ENCODE results near the gene DKKL1.

Gene DKKL1

DNA sequence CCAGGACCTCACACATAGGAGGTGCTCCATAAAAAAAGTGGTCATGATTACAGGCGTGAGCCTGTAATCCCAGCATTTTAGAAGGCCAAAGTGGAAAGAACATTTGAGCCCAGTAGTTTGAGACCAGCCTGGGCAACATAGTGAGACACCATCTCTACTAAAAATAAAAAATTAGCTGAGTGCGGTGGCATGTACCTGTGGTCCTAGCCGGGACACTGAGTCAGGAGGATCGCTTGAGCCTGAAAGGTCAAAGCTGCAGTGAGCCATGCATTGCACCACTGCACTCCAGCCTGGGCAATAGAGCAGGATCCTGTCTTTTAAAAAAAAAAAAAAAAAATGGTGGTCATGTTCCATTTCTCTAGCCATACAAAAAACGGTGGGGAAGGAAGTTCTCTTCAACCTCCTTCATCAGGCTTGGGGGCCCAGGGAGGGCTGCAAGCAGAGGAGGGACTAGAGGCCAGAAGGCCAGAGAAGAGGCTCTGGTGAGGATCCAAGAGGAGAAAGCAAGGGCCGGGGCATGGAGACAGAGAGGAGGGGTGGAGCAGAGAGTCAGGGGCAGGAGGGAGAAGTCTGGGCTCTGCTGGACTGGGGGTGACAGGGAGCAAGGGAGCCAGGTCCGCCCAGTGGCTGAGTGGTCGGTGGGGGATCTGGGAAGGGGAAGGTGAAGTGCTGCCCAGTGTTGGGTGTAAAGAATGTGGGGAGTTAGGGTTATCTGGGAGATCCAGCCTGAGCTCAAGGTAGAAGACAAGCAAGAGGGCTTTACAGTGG, 33.2 kb downstream of the DKKL1 start:
- no peak for DNase-seq (ENCODE audit: low read depth)

DNA sequence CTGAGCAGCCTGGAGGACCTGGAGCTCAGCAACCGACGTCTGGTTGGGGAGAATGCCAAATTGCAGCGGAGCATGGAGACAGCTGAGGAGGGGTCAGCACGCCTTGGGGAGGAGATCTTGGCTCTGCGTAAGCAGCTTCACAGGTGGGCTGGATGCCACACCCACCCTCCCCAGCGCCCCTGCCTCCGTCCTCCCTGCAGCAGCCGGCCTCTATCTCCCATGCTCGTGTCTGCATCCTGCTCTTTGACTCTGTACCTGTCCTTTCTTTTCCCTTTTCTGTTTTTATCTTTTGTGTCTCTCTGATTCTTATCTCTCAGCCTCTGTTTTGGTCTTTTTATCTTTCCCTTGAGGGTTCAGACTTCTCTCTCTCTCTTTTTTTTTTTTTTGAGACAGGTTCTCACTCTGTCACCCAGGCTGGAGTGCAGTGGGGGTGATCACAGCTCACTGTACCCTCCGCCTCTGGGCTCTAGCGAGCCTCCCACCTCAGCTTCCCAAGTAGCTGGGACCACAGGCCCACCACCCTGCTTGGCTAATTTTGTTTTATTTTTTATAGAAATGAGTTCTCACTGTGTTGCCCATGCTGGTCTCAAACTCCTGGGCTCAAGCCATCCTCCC, 34.4 kb downstream of the DKKL1 start:
- DNase-seq (ENCODE audit: low read depth) = no peak

DNA sequence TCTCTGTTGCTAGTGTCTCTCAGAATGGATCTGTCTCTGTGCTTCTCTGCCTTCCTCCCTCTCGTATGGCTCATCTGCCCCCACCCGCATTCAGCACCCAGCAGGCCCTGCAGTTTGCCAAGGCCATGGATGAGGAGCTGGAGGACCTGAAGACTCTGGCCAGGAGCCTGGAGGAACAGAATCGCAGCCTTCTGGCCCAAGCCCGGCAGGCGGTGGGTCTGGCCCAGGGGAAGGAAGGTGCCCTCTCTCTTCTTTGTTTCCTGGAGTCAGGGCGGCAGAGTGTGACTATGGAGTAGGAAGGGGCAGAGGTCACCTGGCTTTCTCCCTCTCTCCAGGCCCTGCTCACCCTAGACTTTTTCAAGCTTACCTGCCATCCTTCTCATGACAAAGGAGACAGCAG, 35.3 kb downstream of the DKKL1 start:
- no peak for DNase-seq (ENCODE audit: low read depth)

DNA sequence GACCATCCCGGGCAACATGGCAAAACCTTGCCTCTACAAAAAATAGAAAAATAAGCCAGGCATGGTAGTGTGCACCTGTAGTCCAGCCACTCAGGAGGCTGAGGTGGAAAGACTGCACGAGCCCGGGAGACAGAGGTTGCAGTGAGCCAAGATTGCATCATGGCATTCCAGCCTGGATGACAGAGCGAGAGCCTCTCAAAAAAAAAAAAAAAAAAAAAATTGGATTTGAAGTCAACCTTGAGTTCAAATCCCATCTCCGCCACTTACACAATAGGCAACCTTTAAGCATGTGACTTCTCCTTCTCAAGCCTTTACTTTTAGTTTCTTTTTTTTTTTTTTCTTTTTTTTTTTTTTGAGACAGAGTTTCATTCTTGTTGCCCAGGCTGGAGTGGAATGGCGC, 36.4 kb downstream of the DKKL1 start:
- DNase-seq (ENCODE audit: low read depth) = no peak

DNA sequence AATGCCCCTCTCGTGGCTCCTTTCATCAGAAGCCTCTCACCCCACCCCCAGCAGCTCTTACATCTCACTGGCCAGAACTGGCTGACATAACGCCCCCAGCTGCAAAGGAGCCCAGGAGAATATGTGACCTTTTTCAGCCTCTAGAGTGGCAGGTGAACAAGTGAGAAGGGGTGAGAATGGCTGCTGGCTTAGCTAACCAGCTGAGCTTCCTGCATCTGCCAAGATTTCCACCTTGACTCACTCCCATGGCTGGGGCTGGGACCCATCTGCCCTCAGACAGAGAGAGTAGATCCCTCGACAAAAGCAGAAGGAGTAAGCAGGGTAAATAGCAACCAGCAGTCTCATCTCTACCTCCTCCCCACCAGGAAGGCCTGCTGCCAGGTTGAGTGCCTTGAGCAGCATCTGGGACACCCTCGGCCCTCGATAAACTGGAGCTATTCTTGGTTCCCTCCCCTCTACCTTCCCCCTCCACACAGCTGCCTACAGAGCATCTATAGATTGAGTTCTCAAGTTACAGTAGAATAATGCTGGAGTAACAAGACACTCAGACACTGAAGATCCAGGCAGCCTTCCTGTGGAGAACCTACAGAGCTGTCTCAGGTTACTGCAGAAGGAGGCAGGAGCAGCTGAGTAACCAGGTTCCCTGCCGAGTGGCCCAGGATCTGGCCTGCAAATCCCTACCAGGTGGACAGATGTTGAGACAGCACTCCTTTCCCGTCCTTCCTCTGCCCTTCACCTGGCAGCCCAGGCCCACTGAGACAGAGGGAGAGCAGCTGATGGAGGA, 39.9 kb downstream of the DKKL1 start:
- DNase-seq (ENCODE audit: low read depth) = no peak

DNA sequence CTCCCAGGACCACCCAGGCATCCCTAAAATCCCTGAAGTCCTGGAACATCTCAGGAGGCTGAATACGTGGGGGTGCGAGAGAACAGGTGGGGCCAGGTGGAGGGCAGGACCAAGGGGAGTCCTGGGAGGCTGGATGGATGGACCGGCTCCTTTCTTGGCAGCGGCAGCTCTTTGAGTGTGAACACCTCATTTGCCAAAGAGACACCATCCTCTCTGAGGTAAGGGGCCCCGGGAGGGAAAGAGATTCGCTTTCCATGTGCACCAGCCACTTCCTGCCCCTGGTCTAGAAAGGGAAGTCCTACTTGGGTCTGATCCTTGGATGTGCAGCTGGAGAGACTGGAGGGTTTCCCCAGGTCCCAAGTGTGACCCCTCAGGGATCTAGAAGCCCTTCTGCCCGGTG, 43.4 kb downstream of the DKKL1 start:
- DNase-seq (ENCODE audit: low read depth) = no peak

DNA sequence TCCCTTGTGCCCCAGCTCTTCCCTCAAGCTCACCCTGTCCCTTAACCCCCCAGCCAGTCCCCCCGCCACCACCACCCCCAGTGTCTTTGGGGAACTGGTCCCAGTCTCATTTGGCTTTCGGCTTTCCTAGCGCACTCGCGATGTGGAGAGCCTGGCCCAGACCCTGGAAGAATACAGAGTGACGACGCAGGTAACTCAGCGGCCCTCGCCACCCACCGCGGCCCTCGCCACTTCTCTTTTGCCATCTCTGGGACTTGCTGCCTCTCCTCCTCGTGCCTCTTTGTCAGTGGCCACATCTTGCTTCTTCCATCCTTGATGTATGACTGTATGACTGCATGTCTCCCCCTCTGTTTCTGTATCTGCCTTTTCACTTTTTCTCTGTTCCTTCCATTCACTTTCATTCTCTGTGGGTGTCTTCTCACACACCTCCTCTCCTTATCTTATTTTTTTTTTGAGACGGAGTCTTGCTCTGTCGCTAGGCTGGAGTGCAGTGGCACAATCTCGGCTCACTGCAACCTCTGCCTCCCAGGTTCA, 43.9 kb downstream of the DKKL1 start:
- no peak for DNase-seq (ENCODE audit: low read depth)

DNA sequence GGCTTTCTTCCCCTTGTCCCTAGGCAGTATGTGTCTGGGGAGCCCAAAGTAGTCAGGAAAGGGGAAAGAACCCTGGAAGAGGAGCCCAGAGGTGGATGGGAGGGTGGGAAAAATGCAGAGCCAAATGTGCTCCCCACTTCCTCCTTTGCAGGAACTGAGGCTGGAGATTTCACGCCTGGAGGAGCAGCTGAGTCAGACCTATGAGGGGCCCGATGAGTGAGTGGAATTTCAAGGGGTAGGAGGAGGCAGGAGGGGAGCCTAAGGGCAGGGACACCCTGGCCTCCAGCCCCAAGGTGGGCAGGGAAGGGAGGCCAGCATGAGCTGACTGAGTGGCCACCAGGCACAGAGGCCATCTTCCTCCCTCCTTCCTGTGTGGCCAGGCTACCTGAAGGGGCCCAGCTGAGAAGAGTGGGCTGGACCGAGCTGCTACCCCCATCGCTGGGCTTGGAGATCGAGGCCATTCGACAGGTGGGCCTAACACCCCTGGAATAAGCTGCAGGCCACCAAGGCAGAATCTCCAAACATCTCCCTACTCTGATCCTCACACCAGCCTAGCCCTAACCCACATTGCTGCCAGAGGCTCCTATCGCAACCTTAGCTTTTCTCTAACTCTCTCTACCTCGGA, 45.3 kb downstream of the DKKL1 start:
- no peak for DNase-seq (ENCODE audit: low read depth)

DNA sequence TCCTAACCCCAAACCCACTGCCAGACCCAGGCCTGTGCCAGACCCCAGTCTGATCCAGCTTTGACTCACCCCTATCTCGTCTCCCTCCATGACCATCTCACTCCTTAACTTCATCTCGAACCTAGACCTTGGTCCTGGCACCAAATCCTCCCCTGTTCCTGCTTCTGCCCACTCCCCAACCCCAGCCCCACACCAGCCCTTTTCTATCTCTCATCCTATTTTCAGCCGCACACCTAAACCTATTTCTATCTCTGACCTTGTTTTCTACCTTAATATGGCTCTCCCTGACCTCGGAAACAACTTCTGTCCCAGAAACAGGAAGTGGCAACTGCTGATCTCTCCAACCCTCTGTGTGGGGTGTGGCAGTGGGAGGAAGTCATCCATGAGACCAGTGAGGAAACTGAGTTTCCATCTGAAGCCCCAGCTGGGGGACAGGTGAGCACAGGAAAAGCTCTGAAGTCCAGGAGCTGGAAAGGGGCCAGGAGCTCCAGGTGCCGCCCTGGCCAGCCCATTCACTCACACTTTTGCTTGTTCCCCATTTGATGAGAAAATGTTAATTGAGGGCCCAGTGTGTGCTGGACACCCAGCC, 45.9 kb downstream of the DKKL1 start:
- no peak for DNase-seq (ENCODE audit: low read depth)

DNA sequence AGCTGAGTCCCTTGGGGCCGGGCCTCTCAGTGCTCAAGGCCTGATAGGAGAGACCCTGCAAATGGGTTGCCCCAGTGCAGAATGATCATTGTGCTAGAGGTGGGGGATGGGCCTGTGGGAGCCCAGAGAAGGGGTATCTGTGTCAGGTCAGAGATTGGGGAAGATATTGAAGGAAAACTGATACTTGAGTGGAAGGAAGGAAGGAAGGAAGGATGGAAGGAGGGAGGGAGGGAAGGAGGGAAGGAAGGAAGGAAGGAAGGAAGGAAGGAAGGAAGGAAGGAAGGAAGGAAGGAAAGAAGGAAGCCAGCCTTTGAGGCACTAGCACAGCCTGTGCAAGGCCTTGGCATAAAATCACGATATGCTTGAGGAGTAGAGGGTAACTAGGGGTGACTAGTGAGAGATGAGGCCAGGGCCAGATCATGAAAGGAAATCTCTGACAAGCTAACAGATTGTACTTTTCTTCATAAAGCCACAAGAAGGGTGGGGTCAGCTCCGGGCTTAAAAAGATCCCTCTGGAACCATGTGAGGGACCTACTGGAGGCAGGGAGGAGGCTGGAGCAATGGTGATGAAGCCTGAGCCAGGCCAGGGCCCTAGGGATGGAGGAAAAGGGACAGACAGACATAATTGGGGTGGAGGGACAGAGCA, 48.1 kb downstream of the DKKL1 start:
- DNase-seq (ENCODE audit: low read depth) = no peak

DNA sequence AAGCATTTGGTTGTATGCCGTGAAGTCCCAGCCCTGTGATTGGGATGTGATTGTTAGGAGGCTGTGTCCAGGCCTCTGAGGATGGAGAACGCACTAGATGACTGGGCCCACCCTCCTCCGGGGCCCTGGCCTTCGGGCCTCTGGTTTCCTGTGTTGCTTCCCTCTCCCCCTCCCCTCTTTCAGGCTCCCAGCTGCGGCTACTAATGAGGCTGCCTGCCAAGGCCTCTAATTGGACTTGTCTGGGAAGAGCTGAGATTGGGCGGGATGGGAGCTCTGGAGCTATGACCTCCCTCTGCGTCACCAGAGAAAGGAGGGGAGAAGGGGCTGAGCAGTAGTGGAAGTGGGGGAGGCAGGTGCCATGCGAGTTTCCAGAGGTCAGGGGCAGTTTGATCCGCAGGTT, 49.7 kb downstream of the DKKL1 start:
- no peak for DNase-seq (ENCODE audit: low read depth)

DNA sequence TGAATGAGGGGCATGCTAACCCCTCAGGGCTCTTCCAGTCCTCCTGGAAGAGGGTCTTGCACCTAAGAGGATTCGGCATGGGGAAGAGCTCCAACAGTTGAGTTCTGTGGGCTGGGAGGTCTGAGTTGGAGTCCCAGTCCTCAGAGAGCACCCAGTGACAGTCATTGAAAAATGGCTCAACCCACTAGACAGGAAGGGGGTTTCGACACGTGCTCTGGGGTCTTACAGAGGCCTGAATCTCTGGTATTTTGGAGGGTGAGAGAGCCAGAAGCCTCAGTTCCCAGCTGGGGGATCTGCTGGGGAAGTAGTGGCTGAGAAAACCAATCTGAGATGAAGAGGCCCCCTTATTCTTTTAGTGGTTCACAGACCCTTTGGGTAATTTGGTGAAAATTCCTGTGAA, 50.6 kb downstream of the DKKL1 start:
- DNase-seq (ENCODE audit: low read depth) = no peak

DNA sequence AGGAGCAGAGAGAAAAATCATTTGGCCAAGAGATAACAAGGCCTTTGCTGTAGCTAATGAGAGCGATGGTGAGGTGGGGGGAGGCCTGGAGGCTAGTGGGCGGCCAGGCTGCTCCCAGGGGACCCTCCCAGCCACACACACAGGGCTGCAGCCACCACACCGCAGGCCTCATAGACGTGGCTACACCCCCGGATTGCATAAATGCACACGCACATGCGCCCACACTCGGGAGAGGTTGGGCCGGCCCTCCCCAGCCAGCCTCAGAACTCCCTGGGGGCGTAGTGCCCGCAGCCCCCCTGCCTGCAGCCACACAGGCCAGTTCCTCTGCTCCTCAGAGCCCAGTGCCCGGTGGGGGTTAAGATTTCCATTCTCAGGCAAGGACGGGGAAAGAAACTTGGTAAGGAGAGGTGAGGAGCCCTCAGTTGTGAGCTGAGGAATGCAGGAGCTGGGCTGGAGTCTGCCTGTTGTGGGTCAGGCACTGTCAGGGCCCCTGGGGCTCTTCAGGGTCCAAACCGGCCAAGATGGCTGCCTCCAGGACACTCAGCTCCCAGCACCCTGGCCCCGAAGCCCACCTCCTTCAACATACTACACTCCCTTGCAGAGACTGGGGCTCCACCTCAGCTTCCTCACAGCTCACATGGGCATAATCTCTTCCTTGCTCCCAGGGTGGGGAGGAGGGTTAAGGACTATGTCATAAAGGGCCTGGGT, 51.6 kb downstream of the DKKL1 start:
- no peak for DNase-seq (ENCODE audit: low read depth)

DNA sequence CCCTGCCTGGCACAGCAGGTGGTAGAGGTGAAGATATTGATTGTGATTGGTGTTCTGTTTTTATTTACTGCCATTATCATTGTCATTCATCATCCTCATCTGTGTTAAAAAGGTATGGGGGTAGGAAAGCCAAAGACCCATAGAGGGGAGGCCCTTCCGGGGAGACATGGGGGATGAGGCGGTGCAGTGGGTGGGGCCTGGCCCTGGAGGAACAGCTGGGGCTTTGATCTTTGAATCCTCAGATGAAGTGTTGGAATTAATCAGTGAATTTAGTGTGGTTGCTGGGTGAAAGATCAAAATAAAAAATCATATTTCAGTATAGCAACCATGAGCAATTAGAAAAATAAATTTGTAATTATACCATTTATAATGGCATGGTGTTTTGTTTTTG, 52.1 kb downstream of the DKKL1 start:
- DNase-seq (ENCODE audit: low read depth) = no peak

DNA sequence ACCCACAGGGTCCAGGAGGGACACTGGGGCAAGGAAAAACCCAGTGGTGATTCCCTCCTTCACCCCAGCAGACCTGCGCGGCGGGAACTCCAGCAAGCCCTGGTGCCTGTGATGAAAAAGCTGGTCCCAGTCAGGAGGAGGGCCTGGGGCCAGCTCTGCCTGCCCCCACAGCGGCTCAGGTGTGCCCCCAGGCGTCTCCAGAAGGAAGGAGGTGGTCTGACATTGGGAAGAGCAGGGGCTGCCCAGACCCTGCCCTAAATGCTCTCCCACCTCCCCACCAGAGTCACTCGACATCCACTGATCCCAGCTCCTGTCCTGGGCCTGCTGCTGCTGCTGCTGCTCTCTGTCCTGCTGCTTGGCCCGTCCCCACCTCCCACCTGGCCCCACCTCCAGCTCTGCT, 53.4 kb downstream of the DKKL1 start:
- DNase-seq (ENCODE audit: low read depth) = no peak

DNA sequence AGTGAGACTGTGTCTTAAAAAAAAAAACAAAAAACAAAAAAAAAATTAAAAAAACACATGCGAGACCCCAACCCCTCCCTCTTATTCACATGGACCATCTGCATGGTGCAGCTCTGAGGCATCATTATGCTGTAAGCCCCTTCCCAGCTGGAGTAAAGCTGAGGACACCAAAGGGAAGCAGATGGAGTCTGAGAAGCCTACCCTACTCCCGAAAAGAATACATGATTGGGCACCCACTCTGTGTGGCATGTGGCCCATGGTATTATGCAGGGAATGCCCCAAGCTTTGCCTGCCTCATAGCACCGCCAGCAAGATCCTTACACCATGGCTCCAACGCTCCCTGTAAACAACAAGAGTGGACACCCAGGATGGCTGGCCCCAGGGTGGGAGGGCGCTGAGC, 54.8 kb downstream of the DKKL1 start:
- no peak for DNase-seq (ENCODE audit: low read depth)

DNA sequence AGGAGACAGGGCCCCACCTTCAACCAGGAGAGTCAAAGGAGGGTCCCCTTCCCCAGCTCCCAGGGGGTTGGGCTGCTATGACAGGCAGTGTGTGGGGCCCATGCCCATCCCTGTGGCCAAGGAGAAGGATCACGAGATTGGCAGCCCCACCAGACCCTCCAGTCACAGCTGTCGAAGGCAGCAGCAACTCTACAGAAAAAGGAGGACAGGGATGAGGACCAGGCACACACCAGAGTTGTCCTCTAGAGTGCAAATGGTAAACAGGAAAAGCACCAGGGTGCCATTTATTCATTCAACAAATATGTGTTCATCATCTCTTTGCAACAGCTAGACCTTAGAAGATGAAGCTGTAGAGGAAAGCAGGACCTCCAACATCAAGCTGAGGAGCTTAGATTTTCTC, 55.5 kb downstream of the DKKL1 start:
- no peak for DNase-seq (ENCODE audit: low read depth)

DNA sequence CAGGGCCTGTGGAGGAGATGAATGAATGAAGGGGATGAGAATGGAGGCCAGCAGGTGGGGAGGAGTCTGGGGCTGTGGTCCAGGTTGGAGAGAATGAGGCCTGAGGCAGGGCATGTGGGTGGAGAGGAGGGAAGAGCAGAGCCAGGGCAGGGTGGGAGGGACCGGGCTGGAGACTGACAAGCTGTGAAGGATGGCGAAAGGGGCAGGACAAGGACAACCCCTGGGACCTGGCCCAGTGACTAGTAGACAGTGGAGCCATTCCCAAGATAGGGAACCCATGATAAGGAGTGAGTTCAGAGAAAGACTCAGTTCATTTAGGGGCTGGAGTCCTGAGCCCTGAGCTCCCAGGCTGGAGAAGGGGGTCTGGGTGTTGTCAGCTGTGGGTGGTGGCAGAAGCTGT, 56.5 kb downstream of the DKKL1 start:
- no peak for DNase-seq (ENCODE audit: low read depth)

DNA sequence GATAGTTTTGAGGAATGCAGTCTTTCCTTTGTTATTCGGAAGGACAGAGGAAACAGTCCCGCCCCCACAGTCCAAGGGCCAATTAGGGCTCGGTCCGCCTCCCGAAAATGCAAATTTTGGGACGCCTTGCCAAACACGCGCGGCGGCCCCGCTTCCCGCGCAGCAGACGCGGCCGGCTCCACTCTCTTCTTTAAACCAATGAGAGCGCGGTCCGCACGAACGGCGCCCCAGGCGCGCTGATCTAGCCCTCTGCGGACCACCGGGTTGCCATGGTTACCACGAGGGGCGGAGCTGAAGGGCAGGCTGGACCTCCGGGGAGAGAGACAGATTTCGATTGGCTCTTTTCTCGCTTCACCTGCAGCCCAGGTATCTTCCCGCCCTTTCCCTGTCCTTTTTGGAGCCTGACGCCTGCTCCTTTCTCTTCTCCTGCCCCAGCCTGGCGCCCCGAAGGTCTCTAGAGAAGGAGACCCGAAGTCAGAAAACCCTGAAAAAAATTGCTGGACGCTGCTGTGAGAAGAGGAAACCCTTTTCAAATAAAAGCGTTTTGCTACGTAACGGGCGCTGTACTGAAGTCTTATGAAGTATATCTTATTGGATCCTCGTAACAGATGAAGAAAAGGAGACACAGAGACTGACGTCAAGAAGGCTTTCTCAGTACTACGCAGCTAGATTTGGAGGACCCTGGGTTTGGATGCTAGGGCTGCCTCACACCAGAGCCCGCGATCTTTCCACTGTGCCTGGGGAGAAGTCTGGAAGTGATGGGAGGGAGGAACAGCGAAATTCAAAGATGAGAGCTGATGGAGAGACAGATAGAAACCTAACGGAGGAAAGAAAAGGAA, 57.6 kb downstream of the DKKL1 start:
- no peak for DNase-seq (ENCODE audit: low read depth)

DNA sequence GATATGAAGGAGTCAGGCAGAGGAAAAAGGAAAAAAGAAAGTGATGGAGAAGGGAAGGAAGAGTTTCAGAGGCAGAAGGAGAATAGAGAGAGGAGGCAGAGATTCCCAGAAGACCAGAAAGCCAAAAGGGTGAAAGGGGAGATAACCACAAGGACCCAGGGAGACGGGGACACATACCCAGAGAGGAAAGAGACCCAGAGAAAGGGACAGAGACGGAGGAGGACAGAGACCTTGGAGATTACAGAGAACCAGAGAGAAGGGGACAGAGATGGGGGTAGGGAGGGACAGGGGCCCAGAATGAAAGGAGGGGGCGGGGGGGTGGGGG, 58.2 kb downstream of the DKKL1 start:
- DNase-seq (ENCODE audit: low read depth) = no peak
